ENCODE measurements around the gene TRAPPC6A. TPM values are rescaled to one million over a fixed set of nuclear protein-coding genes. Genes with fewer than 3 reads are reported as not detected.

The TRAPPC6A gene
- total RNA-seq, 2 donors from 2014 or later: 56.6 to 79.1 TPM

GRCh38 chr19:45162608-45163143 is 15.4 kb downstream of the TRAPPC6A start:
- Mint-ChIP-seq H3K27ac (no peak overlapping the region), H3K4me3 (no peak overlapping the region), H3K4me1 (peaks cover 2% of the 10 kb centered on the region), H3K9me3 (no peaks in the 10 kb centered on the region), H3K27me3 (ENCODE audit: insufficient read depth) (peaks cover 10% of the 10 kb centered on the region), H3K36me3 (ENCODE audit: low read depth) (no peaks in the 10 kb centered on the region)
- no peak overlapping the region for H3K9ac ChIP-seq (ENCODE audit: extremely low read depth, low read length, poor library complexity, severe bottlenecking)
- TF ChIP-seq CTCF (conservative IDR thresholded peaks at IDR 0.05): no peak
- H3K9me3 ChIP-seq (ENCODE audit: control insufficient read depth, low read length): no peaks in the 10 kb centered on the region
- no peak overlapping the region for H3K4me3 ChIP-seq (ENCODE audit: low read length)
- H3K27me3 ChIP-seq (ENCODE audit: control insufficient read depth, insufficient read depth, low read length, poor library complexity, severe bottlenecking): no peaks in the 10 kb centered on the region
- DNase-seq: no peak
- no peaks in the 10 kb centered on the region for H3K36me3 ChIP-seq (ENCODE audit: control insufficient read depth, insufficient read depth, low read length)
- no peaks in the 10 kb centered on the region for H3K4me1 ChIP-seq (ENCODE audit: control insufficient read depth, insufficient read depth, low read length)
- 93 to 100% methylated on average over 4 to 18 of the region's 18 CpGs for WGBS, 2 experiments (ENCODE audit: insufficient coverage in 1 of 2, insufficient read length in 1 of 2)
- H3K27ac ChIP-seq (ENCODE audit: low read depth, low read length): no peak overlapping the region

GRCh38 chr19:45161738-45162607 is 16.1 kb downstream of the TRAPPC6A start:
- peak; percentile 83 for TF ChIP-seq CTCF (conservative IDR thresholded peaks at IDR 0.05)
- Mint-ChIP-seq H3K27ac (no peak overlapping the region), H3K36me3 (ENCODE audit: low read depth) (no peaks in the 10 kb centered on the region), H3K4me3 (no peak overlapping the region), H3K9me3 (no peaks in the 10 kb centered on the region), H3K4me1 (peaks cover 2% of the 10 kb centered on the region), H3K27me3 (ENCODE audit: insufficient read depth) (peaks cover 13% of the 10 kb centered on the region)
- Histone ChIP-seq H3K9ac (ENCODE audit: extremely low read depth, low read length, poor library complexity, severe bottlenecking) (no peak overlapping the region), H3K27ac (ENCODE audit: low read depth, low read length) (no peak overlapping the region), H3K4me1 (ENCODE audit: control insufficient read depth, insufficient read depth, low read length) (no peaks in the 10 kb centered on the region), H3K9me3 (ENCODE audit: control insufficient read depth, low read length) (no peaks in the 10 kb centered on the region), H3K4me3 (ENCODE audit: low read length) (no peak overlapping the region), H3K27me3 (ENCODE audit: control insufficient read depth, insufficient read depth, low read length, poor library complexity, severe bottlenecking) (no peaks in the 10 kb centered on the region), H3K36me3 (ENCODE audit: control insufficient read depth, insufficient read depth, low read length) (no peaks in the 10 kb centered on the region)
- 58 to 59% methylated on average over 21 to 32 of the region's 32 CpGs for WGBS, 2 experiments (ENCODE audit: insufficient coverage in 1 of 2, insufficient read length in 1 of 2)
- DNase-seq: peak; percentile 92

GRCh38 chr19:45160870-45161737 is 16.9 kb downstream of the TRAPPC6A start, which contains the start of gene NKPD1:
Gene NKPD1, minus strand, starts transcription at chr19:45160982. Its CDS starts 832 bp downstream, at chr19:45160150.
- H3K27me3 Mint-ChIP-seq (ENCODE audit: insufficient read depth): peaks cover 20% of the 10 kb centered on the region
- H3K4me3 Mint-ChIP-seq: no peak within 1 kb of the TSS
- no peaks in the 10 kb centered on the region for H3K36me3 Mint-ChIP-seq (ENCODE audit: low read depth)
- no peak within 1 kb of the TSS for H3K27ac ChIP-seq (ENCODE audit: low read depth, low read length)
- H3K4me1 Mint-ChIP-seq: peaks cover 2% of the 10 kb centered on the region
- H3K27ac Mint-ChIP-seq: peak within 1 kb of the TSS; percentile 4
- no peaks in the 10 kb centered on the region for H3K27me3 ChIP-seq (ENCODE audit: control insufficient read depth, insufficient read depth, low read length, poor library complexity, severe bottlenecking)
- 82 to 86% methylated on average over 15 to 29 of the region's 29 CpGs for WGBS, 2 experiments (ENCODE audit: insufficient coverage in 1 of 2, insufficient read length in 1 of 2)
- no peaks in the 10 kb centered on the region for H3K9me3 ChIP-seq (ENCODE audit: control insufficient read depth, low read length)
- H3K36me3 ChIP-seq (ENCODE audit: control insufficient read depth, insufficient read depth, low read length): no peaks in the 10 kb centered on the region
- no peaks in the 10 kb centered on the region for H3K9me3 Mint-ChIP-seq
- TF ChIP-seq CTCF (conservative IDR thresholded peaks at IDR 0.05): no peak
- H3K4me3 ChIP-seq (ENCODE audit: low read length): no peak within 1 kb of the TSS
- H3K9ac ChIP-seq (ENCODE audit: extremely low read depth, low read length, poor library complexity, severe bottlenecking): no peak within 1 kb of the TSS
- H3K4me1 ChIP-seq (ENCODE audit: control insufficient read depth, insufficient read depth, low read length): peaks cover 5% of the 10 kb centered on the region
- peak; percentile 78 for DNase-seq
